Panc1 (cell line): ENCODE measurements around the gene RILP. TPM values are rescaled to one million over a fixed set of nuclear protein-coding genes. Genes with fewer than 3 reads are reported as not detected.

Experiments used
- ATAC-seq: fragments of 200-7000 bp; cut with Tn5 transposase; 2 replicates; pipeline ENCODE4 v1.9.1; 2020; ENCODE audit warnings: mild to moderate bottlenecking, moderate library complexity
- BruUV-seq: library from RNA; stranded (reverse); fragments of 400-500 nt; replicated peaks from 2 replicates; lab custom pipeline; 2021; lab: Mats Ljungman, UMichigan
- CTCF ChIA-PET: fragments of 300-600 bp; sonication (Branson Sonifier 250); formaldehyde crosslinking; loops from one replicate; lab custom pipeline; 2022; ENCODE audit warnings: antibody characterized with exemption; lab: Charles Lee
- POLR2A ChIA-PET: fragments of 300-600 bp; sonication (Branson Sonifier 250); formaldehyde crosslinking; loops from one replicate; lab custom pipeline; 2022; ENCODE audit warnings: antibody characterized with exemption; lab: Charles Lee
- DNase-seq: peaks from one replicate; pipeline ENCODE4 v3.0.0-alpha.2; 2010; ENCODE audit warnings: low read depth, low spot score
- H3K27ac ChIP-seq: 2 replicates; pipeline ENCODE4 v1.5.1; 2011; ENCODE audit warnings: mild to moderate bottlenecking, low read length, inconsistent platforms
- H3K27me3 ChIP-seq: fragments of 200-500 bp; sonication (Bioruptor generic); 2 replicates; pipeline ENCODE4 v1.6.0; 2014; ENCODE audit warnings: low read length, inconsistent platforms; ENCODE audit not compliant: control insufficient read depth, insufficient read depth
- H3K36me3 ChIP-seq: fragments of 200-500 bp; sonication (Bioruptor generic); 2 replicates; pipeline ENCODE4 v1.5.1; 2014; ENCODE audit warnings: inconsistent platforms, mild to moderate bottlenecking, low read length, moderate library complexity; ENCODE audit not compliant: control insufficient read depth, insufficient read depth
- H3K4me1 ChIP-seq: 2 replicates; pipeline ENCODE4 v1.5.1; 2011; ENCODE audit warnings: inconsistent platforms, mild to moderate bottlenecking, low read length, moderate library complexity; ENCODE audit not compliant: control insufficient read depth, insufficient read depth
- H3K4me3 ChIP-seq, 2 experiments: 2 replicates each; pipeline ENCODE4 v1.5.1; 2011 to 2012; ENCODE audit warnings: low read depth in 2 of 2, low read length in 2 of 2, mild to moderate bottlenecking in 2 of 2, inconsistent platforms in 1 of 2, moderate library complexity in 1 of 2
- H3K9me3 ChIP-seq: fragments of 200-500 bp; sonication (Bioruptor generic); 2 replicates; pipeline ENCODE4 v1.5.1; 2014; ENCODE audit warnings: low read depth, mild to moderate bottlenecking, inconsistent platforms, low read length, moderate library complexity; ENCODE audit not compliant: control insufficient read depth, insufficient read depth
- CTCF ChIP-seq: fragments of 450-650 bp; IDR thresholded peaks from 2 replicates; pipeline ENCODE4 v1.5.1; 2017; ENCODE audit warnings: mild to moderate bottlenecking
- POLR2AphosphoS5 ChIP-seq: IDR thresholded peaks from 2 replicates; pipeline ENCODE4 v1.6.1; 2012; ENCODE audit warnings: mild to moderate bottlenecking, low read depth, low read length, moderate library complexity
- SIN3A ChIP-seq: IDR thresholded peaks from 2 replicates; pipeline ENCODE4 v1.6.1; 2012; ENCODE audit warnings: low read depth, mild to moderate bottlenecking, low read length, moderate library complexity, borderline replicate concordance; ENCODE audit not compliant: insufficient read depth
- TCF7L2 ChIP-seq: IDR thresholded peaks from 2 replicates; pipeline ENCODE4 v1.6.1; 2011; ENCODE audit warnings: mild to moderate bottlenecking, low read depth, low read length, inconsistent platforms
- in situ Hi-C: cut with HindIII; loops from 2 replicates; pipeline ENCODE4 v1.10.0; 2016; ENCODE audit warnings: low sequenced_read_pairs, low pct_unique_long_range_greater_than_20kb
- intact Hi-C: fragments of 100-400 bp; cut with micrococcal nuclease; formaldehyde crosslinking; loops from one replicate; pipeline ENCODE4 v1.10.0; 2022; ENCODE audit not compliant: unreplicated experiment
- total RNA-seq: library from RNA; stranded (reverse); gene quantifications from one replicate; pipeline ENCODE4 v1.2.1, GENCODE V29; 2021; ENCODE audit not compliant: unreplicated experiment
- TF ChIP-seq, protein P1 (sequence below), 2 experiments: IDR thresholded peaks; 2 replicates each; pipeline ENCODE4 v1.6.1; 2011 to 2012; ENCODE audit warnings: low read depth in 2 of 2, control low read depth in 1 of 2, low read length in 1 of 2, mild to moderate bottlenecking in 1 of 2, moderate library complexity in 1 of 2; ENCODE audit not compliant: insufficient read depth in 1 of 2

The RILP gene
- total RNA-seq, 1 experiment from 2014 or later, result 20.8 TPM

- Histone ChIP-seq H3K36me3 (no peaks in the 10 kb centered on the region), H3K9me3 (no peaks in the 10 kb centered on the region), H3K4me3 (no peak overlapping the region), H3K27ac (no peak overlapping the region), H3K4me1 (peaks cover 3% of the 10 kb centered on the region; the same call in 1 of the 2 replicates), H3K27me3 (no peaks in the 10 kb centered on the region)
- ChIA-PET POLR2A (no interaction called here), CTCF (no interaction called here)
- BruUV-seq, result no TSS peak
- no peak for TF ChIP-seq CTCF
- TF ChIP-seq, protein P1, sequence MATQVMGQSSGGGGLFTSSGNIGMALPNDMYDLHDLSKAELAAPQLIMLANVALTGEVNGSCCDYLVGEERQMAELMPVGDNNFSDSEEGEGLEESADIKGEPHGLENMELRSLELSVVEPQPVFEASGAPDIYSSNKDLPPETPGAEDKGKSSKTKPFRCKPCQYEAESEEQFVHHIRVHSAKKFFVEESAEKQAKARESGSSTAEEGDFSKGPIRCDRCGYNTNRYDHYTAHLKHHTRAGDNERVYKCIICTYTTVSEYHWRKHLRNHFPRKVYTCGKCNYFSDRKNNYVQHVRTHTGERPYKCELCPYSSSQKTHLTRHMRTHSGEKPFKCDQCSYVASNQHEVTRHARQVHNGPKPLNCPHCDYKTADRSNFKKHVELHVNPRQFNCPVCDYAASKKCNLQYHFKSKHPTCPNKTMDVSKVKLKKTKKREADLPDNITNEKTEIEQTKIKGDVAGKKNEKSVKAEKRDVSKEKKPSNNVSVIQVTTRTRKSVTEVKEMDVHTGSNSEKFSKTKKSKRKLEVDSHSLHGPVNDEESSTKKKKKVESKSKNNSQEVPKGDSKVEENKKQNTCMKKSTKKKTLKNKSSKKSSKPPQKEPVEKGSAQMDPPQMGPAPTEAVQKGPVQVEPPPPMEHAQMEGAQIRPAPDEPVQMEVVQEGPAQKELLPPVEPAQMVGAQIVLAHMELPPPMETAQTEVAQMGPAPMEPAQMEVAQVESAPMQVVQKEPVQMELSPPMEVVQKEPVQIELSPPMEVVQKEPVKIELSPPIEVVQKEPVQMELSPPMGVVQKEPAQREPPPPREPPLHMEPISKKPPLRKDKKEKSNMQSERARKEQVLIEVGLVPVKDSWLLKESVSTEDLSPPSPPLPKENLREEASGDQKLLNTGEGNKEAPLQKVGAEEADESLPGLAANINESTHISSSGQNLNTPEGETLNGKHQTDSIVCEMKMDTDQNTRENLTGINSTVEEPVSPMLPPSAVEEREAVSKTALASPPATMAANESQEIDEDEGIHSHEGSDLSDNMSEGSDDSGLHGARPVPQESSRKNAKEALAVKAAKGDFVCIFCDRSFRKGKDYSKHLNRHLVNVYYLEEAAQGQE (IDR thresholded peaks at IDR 0.05; ENCODE audit: insufficient read depth in 1 of 2, low read depth in 2 of 2, low read length in 1 of 2), result no peak
- in situ Hi-C loops, result no loop called here
- ATAC-seq, result no peak
- no peak for DNase-seq
- intact Hi-C loops, result no loop called here
Observed at GRCh38 chr17:1638171-1638590, 11.5 kb downstream of the RILP start.

DNA sequence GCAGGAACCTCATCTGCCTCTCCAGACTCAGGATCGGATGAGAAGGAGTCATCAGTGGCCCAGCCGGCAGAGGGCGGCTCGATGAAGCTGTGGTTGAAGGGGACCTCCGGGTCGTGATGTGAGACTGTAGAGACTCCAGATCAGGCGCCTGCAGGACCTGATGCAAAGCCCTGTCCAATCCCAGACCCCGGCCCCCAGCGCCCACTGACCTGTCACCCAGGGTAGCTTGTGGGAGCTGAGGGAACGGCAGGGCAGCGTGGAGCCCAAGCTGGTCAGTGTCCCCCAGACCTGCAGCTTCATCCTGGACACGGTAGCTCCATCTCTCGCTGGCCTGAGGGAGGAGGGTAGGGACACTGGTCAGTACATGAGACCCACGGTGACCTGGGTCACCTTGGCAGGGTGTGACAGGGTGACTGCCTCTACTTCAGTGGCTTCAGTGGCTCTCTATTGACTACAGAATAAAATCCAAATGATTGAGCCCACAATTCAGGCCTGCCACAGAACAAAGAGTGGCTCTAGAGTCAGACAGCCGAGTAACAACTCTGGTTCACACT lies 12.9 kb downstream of the RILP start:
- intact Hi-C loops, result no loop called here
- ATAC-seq (no peak), DNase-seq (no peak)
- Histone ChIP-seq H3K4me1 (peaks cover 3% of the 10 kb centered on the region; the same call in 1 of the 2 replicates), H3K9me3 (no peaks in the 10 kb centered on the region), H3K36me3 (no peaks in the 10 kb centered on the region), H3K27ac (no peak overlapping the region), H3K27me3 (no peaks in the 10 kb centered on the region), H3K4me3 (no peak overlapping the region)
- POLR2A ChIA-PET, result interaction anchor here (0.6 kb wide), 1 partner anchor 103 kb away, joined by 4 read pairs; no protein-coding TSS in a partner anchor
- TF ChIP-seq, protein P1 (IDR thresholded peaks at IDR 0.05; ENCODE audit: insufficient read depth in 1 of 2, low read depth in 2 of 2, low read length in 1 of 2), result no peak
- TF ChIP-seq SIN3A (no peak), CTCF (no peak), POLR2AphosphoS5 (no peak), TCF7L2 (no peak)
- in situ Hi-C loops, result no loop called here
- CTCF ChIA-PET, result no interaction called here
- no TSS peak for BruUV-seq
